Activated gamma-delta T cell (primary cell): ENCODE data around the gene SLC38A1.
"Not testable (repeated sequence)": the region's sequence is repeated elsewhere in the genome, so short reads cannot be mapped to it uniquely, and the experiment has no call there.

ENCODE experiments used
- DNase-seq: peaks from one replicate; lab custom pipeline; 2025; lab: John Stamatoyannopoulos, UW
- total RNA-seq, 2 donors: gene quantifications; one replicate each; lab custom pipeline; 2026; lab: John Stamatoyannopoulos, UW

SLC38A1 gene
- 843 to 1,204 reads per million in 2 donors for total RNA-seq

- peak; percentile 84 for DNase-seq
Measured at GRCh38 chr12:46268583-46269428, at the start of gene SLC38A1. TSS of gene SLC38A1 (minus strand) at chr12:46269043. CDS start at chr12:46239800, 29,243 bp downstream.

DNA sequence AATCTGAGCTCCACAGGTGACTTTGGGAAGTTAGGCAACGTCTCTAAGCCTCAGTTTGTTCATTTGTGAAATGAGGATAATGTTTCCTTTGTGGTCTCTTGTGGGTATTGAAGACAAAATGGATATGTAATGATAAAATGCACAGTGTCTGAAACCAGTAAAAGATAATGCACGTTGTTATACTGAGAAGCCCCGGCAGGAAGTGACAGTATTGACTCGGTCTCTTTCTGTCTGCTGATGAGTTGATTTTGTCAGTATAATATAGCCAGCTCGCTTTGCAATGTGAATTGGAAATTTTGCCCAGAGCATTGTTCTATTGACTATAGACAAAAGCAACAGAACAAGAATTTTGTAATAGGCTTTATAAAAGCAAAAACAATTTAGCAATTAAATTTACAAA lies 49.2 kb upstream of the SLC38A1 start:
- no peak for DNase-seq

DNA sequence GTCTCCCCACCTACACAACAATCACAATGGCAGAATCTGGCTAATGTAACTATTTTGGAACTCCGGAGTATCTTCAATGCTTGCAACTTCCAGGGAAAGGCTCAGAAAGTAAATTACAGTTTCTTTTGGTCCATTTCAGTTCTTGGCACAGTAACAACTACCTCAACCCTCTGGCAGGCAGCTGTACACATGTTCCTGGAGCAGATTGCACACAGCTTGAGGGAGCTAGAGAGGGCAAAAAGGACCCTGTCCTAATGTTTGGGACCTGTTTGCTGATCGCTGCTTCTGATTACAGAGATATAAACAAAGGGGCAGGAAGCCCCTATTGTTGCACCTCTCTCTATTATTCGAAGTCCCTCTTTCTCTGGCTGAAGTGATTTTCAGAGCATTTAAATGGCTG lies 35.2 kb upstream of the SLC38A1 start:
- DNase-seq: no peak

GRCh38 chr12:46303039-46303666 lies 34.3 kb upstream of the SLC38A1 start:
- DNase-seq: no peak

- no peak for DNase-seq
Measured at GRCh38 chr12:46300910-46301309, 32.1 kb upstream of the SLC38A1 start.

- no peak for DNase-seq
Measured at GRCh38 chr12:46299851-46300250, 31.0 kb upstream of the SLC38A1 start.

- no peak for DNase-seq
Measured at GRCh38 chr12:46298261-46298660, 29.4 kb upstream of the SLC38A1 start.

DNA sequence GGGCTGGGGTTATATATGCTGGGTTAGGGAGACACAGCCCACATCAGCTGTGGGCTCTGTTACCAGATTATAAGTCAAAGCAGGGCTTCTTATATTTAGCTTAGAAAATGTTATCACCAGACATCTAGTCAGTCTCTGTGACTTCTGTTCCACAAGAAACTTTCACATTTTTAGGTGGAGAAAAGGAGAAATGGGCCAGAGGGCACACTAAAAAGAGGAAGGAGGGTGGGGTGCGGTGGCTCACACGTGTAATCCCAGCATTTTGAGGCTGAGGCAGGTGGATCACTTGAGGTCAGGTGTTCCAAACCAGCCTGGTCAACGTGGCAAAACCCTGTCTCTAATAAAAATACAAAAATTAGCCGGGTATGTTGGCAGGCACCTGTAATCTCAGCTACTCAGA lies 28.0 kb upstream of the SLC38A1 start:
- DNase-seq: no peak

DNA sequence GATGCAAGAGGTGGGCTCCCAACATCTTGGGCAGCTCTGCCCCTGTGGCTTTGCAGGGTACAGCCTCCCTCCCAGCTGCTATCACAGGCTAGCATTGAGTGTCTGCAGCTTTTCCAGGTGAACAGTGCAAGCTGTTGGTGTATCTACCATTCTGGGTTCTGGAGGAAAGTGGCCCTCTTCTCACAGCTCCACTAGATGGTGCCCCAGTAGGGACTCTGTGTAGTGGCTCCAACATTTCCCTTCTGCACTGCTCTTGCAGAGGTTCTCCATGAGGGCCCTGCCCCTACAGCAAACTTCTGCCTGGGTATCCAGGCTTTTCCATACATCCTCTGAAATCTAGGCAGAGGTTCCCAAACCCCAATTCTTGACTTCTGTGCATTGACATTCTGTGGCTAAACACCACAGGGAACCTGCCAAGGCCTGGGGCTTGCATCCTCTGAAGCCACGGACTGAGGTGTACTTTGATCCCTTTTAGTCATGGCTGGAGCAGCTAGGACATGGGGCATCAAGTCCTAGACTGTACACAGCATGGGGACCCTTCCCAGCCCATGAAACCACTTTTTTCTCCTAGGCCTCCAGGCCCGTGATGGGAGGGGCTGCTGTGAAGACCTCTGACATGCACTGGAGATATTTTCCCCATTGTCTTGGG lies 24.0 kb upstream of the SLC38A1 start:
- no peak for DNase-seq

GRCh38 chr12:46291953-46292352 lies 23.1 kb upstream of the SLC38A1 start:
- DNase-seq: not testable (repeated sequence)

DNA sequence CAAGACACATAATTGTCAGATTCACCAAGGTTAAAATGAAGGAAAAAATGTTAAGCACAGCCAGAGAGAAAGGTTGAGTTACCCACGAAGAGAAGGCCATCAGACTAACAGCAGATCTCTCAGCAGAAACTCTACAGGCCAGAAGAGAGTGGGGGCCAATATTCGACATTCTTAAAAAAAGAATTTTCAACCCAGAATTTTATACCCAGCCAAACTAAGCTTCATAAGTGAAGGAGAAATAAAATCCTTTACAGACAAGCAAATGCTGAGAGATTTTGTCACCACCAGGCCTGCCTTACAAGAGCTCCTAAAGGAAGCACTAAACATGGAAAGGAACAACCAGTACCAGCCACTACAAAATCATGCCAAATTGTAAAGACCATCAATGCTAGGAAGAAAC lies 16.3 kb upstream of the SLC38A1 start:
- not testable (repeated sequence) for DNase-seq

DNA sequence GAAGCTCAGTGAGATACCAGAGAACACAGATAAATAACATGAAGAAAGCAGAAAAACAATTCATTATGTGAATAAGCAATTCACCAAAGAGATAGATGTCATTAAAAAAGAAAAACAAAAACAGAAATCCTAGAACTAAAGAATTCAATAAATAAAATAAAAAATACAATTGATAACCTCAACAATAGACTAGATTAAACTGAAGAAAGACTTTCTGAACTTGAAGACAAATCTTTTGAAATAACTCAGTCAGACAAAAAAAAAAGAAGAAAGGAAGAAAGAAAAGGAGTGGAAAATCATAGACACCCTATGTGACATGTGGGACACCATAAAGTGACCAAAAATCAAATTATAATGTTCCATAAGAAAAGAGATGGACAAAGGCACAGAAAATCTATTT lies 14.0 kb upstream of the SLC38A1 start:
- no peak for DNase-seq

DNA sequence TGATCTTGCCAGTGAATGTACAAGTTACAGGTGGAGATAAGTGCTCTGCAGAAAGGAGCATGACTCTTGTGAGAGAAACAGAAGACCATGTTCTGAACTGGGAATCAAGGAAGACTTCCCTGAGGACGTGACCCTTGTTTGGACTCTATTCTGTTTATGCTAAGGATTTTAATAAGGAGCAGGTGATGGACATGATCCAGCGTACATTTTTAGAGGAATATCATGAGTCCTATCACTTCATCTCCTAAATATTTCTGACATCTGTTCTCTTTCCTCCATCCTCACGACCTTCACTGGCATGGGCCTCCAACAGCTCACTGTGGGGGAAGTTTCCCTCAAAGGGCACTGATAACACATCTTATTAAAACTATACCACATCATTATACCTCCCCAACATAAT lies 7.9 kb upstream of the SLC38A1 start:
- no peak for DNase-seq

DNA sequence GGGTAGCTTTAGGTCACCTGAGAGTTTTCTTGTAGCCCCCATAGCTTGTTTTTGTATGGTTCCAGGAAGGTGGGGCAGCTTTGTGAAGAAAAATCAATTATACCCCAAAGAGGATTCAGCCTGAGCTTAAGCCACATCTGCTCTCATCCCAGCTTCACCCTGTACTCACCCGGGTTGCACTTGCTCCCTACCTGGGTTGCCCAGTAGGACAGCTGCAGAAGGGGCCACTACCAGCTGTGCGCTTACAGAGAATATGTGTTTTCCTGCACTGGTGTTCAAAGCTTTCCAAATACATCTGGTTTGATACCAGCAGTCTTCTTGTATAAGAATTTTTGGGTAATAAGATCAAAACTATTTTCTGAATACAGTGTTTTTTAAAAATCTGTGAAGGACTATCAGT lies 3.0 kb upstream of the SLC38A1 start:
- no peak for DNase-seq

GRCh38 chr12:46269429-46270241 lies 792 bp upstream of the SLC38A1 start:
- no peak for DNase-seq

DNA sequence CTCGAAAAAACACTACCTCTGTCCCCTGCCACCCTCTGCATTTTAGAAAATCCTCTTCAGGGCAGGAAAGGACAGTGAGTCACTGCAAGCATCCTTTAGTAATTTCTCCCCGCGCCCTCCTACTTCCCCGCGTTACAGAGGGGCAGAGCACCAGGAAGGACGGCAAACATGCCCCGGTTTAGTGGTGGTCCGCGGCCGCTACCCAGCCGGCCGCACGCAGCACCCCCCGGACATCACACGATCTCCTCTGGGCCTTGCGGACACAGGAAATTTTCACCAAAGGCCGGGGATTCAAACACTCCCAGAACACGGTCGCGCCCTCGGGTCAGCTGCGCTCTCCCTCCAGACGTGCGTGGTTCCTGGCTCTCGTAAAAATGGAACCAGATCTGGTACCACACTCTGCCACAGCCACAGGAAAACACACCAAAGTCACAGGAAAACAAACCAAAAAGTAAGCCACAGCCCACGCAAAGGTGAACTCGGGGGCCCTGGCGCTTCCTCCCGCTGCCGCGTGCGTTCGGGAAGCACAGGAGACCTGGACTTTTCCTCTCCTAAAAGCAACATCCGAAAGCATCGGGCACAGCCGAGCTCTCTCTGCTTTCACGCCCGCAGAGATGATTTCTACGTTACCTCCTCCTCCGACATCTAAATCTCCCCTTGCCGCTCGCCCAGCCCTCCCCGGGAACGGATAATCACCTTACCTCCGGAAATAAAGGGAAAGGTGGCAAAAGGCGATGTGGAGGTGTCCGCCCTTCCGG lies 839 bp downstream of the SLC38A1 start:
- DNase-seq: no peak

DNA sequence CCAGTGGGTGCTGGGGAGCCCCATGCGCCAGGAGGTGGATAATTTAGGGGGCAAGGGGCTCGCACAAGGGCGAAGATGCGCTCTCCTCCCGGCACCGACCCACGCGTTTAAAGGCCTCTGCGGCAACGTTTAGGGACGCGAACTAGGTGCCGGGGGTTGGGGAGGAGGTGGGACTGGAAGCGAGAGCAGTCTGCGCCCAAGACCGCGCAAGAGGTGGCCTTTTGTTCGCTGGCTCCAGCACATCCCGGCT lies 1.3 kb downstream of the SLC38A1 start:
- no peak for DNase-seq

DNA sequence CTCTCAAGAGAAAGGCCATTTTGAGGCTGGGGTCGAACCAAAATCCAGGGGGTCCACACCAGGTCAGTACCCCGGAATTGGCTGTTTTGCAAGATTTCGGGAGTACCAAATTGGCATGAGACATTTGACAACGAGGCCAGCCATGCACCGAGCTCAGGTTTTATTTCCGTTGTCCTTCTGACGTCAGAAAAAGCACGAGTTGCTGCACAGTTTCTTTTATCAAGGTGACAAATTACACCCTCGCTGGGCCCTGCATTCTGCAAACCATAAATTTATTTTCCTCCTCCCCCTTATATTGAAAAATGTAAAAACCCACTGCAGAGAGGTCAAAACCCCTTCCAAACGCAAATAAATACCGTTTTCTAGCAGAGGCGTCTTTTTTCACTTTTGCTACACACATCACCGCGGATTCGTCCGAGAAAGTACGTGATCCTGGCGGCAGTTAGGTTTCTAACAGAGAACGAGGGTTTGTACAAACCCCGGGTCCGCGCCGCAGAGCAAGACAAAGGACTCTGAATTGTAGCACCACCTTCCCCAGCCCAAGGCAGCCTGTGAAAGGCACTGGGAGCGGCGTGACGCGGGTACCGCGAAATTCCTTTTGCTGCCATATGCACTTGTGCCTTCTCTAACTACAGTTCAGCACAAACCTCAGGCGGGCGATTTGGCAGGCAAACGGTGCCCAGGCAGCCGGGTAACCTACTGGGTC lies 1.8 kb downstream of the SLC38A1 start:
- peak; percentile 28 for DNase-seq

- no peak for DNase-seq
Measured at GRCh38 chr12:46266382-46266791, 2.5 kb downstream of the SLC38A1 start.

DNA sequence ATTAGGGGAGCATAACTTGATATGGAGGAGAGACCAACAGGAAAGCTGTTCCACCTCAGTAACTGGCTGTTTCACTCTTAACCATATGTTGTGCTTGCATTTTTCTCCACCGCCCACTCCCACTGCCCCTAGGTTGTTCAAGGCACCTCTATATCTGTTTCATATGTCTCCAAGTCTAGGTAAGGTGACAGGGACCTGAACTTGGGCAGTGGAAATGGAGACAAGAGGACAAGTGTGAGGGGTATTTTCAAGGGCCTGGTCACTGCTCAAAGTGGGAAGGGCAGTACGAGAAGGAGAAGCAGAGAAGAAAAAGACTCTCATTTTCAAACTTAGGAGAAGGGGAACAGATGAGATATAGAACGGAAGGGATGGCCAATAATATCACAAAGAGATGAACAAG lies 3.1 kb downstream of the SLC38A1 start:
- no peak for DNase-seq

DNA sequence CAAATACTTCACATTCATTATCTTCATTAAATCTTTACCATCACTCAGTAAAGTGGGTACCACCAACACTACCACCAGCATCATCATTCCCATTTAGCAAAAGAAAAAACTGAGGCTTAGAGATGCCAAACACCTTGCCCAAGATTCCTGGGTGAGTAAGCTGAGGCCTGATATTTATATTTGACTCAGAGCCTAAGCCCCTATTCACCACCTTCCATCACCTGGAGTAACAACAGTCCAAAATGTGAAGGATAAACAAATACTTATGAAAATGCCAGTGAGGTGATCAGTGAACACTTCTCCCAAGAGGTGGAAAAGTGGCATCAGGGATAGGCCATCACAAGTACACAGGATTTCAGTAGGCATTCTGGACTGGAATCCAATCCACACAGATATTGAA lies 3.7 kb downstream of the SLC38A1 start:
- no peak for DNase-seq
